Stimulated activated naive B cell treated with anti-CD40 and anti-IgM and Interleukin-4, amounts not matched to agents 10 μg/mL and 1 μg/mL and 100 μg/mL, for 72 hours (primary cell): ENCODE measurements around the gene ONECUT1.

Experiments used
- ATAC-seq, 2 donors: fragments of 150-1000 bp; cut with Tn5 transposase; replicated peaks; 2 replicates each; pipeline ENCODE4 v1.10.0; 2021; ENCODE audit warnings: moderate library complexity in 1 of 2
- DNase-seq: peaks from one replicate; pipeline ENCODE4 v3.0.0; 2021
- H3K27ac Mint-ChIP-seq: one replicate; pipeline ENCODE4 v1.8.0; 2022; ENCODE audit warnings: mild to moderate bottlenecking, mixed read lengths
- H3K27me3 Mint-ChIP-seq, 2 donors: one replicate each; pipeline ENCODE4 v1.8.0; 2022; ENCODE audit warnings: mixed read lengths in 2 of 2
- H3K36me3 Mint-ChIP-seq, 2 donors: one replicate each; pipeline ENCODE4 v1.8.0; 2022; ENCODE audit warnings: mixed read lengths in 2 of 2, mild to moderate bottlenecking in 1 of 2
- H3K4me1 Mint-ChIP-seq, 2 donors: one replicate each; pipeline ENCODE4 v1.8.0; 2022; ENCODE audit warnings: mixed read lengths in 2 of 2, mild to moderate bottlenecking in 1 of 2
- H3K4me3 Mint-ChIP-seq, 2 donors: one replicate each; pipeline ENCODE4 v1.8.0; 2022; ENCODE audit warnings: mild to moderate bottlenecking in 2 of 2, mixed read lengths in 2 of 2, moderate library complexity in 1 of 2
- H3K9me3 Mint-ChIP-seq, 2 donors: one replicate each; pipeline ENCODE4 v1.8.0; 2022; ENCODE audit warnings: mixed read lengths in 2 of 2, mild to moderate bottlenecking in 1 of 2

ONECUT1 gene

DNA sequence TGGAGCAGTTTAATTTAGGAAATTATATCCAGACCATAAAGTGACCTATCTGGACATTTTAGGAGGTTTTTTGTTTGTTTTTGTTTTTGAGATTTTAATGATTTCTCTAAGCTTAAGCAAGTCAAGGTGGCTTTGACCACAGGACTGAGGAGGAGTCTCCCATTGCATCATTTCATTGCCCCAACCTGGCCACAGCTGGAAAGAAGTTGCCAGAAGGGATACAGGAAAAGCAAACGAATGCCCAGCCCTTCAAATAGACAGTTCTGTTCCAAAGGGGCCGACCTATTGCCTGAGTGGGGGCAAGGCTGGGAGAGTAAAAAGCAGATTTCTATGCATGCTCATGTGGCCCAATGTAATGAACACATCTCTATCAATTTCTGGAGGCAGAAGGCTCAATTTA, 12.0 kb upstream of the ONECUT1 start:
- peaks cover 53 to 87% of the 10 kb centered on the region in 2 donors for H3K27me3 Mint-ChIP-seq

DNA sequence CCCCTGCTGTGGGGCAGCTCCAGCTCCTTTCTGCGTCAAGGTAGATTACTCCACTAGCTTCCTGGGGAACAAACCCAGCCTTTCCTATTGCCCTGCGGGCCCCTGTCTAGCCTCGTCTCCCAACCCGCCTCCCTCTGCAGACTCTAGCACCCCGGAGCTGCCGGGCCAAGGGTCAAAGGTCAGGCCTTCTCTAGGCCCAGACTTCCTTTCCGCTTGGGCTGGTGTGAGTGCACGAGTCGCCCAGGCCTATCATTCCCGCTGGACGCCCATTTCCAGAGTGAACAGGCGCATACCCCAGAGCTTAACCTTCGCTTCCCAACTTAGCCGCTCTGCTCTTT, 11.6 kb upstream of the ONECUT1 start:
- H3K36me3 Mint-ChIP-seq, result peaks cover 4 to 9% of the 10 kb centered on the region in 2 donors
- H3K4me3 Mint-ChIP-seq, result no peak overlapping the region
- H3K9me3 Mint-ChIP-seq, result peaks cover 7 to 8% of the 10 kb centered on the region in 2 donors
- peak overlapping the region; percentile 79 for H3K27ac Mint-ChIP-seq
- peaks cover 57 to 87% of the 10 kb centered on the region in 2 donors for H3K27me3 Mint-ChIP-seq
- DNase-seq (no peak), ATAC-seq (no peak)
- peaks cover 28 to 33% of the 10 kb centered on the region in 2 donors for H3K4me1 Mint-ChIP-seq

More for the DNA sequence above, 12.0 kb upstream of the ONECUT1 start:
- H3K27ac Mint-ChIP-seq, result peak overlapping the region; percentile 79
- DNase-seq (no peak), ATAC-seq (no peak)
- H3K4me1 Mint-ChIP-seq, result peaks cover 25 to 29% of the 10 kb centered on the region in 2 donors
- H3K9me3 Mint-ChIP-seq, result peaks cover 4 to 5% of the 10 kb centered on the region in 2 donors
- H3K36me3 Mint-ChIP-seq, result peaks cover 1 to 5% of the 10 kb centered on the region in 2 donors
- no peak overlapping the region for H3K4me3 Mint-ChIP-seq

DNA sequence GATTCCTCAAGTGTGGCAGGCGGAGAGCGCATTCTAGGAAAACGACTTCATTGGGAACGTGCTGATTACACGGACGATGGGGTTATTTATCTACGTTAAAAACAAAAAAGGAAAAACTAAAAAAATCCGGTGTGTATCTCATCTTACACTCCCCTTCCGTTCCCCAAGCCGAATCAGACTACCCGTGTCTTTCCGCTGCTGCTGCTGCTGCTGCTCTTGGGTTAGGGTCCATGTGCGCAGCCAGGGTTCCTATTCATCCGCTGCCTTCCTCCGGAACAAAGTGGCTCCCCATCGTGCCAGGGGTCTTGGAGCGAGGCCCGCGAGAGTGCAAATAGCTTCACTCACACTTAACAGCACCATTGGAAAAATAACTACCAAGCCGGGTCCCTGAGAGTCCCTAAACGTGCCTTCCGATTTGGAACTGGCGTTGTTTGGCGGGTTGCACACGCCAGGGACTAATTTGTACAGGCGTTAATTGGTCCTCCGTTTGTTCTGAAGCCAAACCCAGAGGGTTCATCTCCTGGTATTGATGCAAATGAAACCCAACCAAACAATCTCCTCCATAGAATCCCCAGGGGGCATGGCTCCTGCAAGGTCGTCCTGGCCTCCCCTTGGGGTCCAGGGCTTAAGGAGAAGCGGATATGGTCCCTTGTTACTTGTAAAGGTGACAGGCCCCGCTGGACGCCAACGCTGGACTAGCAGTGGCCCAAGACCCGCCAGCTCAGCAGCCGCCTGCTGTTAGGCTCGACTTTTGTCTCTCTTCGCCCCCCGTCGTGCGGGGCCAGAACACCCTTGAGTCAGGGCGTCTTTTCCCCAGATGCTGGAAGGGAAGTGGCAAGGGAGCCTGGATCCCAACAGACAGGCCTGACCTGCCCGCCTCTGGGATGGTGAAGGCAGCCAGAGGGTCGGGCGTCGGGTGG, 11.0 kb upstream of the ONECUT1 start:
- Mint-ChIP-seq H3K27me3 (peaks cover 63 to 87% of the 10 kb centered on the region in 2 donors), H3K4me3 (peak overlapping the region in 1 of 2 donors; percentile 25), H3K9me3 (peaks cover 7 to 8% of the 10 kb centered on the region in 2 donors), H3K27ac (peak overlapping the region; percentile 89), H3K4me1 (peaks cover 28 to 35% of the 10 kb centered on the region in 2 donors), H3K36me3 (peaks cover 5 to 9% of the 10 kb centered on the region in 2 donors)
- ATAC-seq, result no peak
- DNase-seq, result no peak

DNA sequence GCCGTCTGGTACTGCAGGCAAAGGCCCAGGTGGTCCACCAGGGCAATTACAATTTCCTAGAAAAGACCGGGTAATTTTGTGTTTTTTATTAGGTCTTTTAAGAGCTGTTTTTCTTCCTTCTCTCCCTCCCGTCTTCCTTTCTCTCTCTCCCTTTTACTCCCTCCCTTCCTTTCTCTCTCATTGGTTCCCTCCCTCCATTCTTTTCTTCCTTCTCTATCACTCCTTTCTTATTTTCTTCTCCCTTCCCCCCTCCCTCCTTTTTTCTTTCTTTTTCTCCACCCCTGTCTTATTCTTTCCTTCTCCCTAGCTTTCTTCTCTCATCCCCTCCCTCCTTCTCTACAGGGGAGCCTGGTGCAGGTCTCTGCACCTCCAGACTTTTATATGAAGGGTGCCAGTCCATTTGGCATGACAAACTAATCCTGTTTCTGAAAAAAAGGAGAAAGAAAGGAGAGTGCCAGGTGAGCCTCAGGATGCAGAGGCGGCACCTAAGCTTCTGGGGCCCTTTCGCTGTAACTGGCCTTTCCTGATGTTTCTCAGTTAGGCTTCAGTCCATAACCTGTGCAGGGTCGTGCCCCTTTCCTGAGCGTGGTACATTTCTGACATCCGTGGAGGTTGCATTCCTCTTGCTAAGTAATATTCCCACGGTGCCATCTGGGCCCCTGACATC, 9.1 kb upstream of the ONECUT1 start:
- peaks cover 10 to 11% of the 10 kb centered on the region in 2 donors for H3K9me3 Mint-ChIP-seq

DNA sequence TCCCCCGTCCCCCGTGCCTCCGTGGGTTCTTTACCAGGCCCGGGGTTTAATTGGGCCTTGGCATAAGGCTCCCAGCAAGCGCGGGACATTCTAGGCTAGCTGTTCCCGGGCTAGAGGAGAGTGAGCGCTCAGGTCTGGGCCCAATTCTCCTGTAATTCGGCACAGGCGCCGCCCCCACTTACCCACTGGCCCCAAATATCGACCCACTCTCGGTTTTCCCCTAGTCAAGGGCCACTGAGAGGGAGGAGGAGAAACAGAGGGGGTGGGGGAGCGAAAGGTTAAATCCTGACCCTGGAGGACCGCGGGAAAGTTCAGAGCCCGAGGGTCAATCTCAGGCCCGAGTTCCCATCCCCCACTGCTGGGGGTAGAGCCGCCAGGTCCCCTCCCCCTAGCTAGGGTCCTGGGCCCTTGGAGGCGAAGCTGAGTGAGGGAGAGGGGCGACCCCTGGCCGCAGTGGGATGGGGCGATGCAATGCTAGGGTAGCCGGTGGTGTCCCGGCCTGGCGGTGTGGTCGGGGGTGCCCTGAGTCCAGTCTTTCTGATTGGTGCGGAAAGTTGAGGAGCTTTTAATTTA, 8.5 kb upstream of the ONECUT1 start:
- peaks cover 27 to 36% of the 10 kb centered on the region in 2 donors for H3K4me1 Mint-ChIP-seq
- peaks cover 9 to 17% of the 10 kb centered on the region in 2 donors for H3K36me3 Mint-ChIP-seq
- peaks cover 10 to 12% of the 10 kb centered on the region in 2 donors for H3K9me3 Mint-ChIP-seq

More for the DNA sequence above, 9.1 kb upstream of the ONECUT1 start:
- peaks cover 9 to 17% of the 10 kb centered on the region in 2 donors for H3K36me3 Mint-ChIP-seq
- DNase-seq (no peak), ATAC-seq (no peak)
- H3K27ac Mint-ChIP-seq, result no peak overlapping the region
- peak overlapping the region in 1 of 2 donors; percentile 1 for H3K4me3 Mint-ChIP-seq
- H3K27me3 Mint-ChIP-seq, result peaks cover 73 to 93% of the 10 kb centered on the region in 2 donors
- H3K4me1 Mint-ChIP-seq, result peaks cover 30 to 37% of the 10 kb centered on the region in 2 donors

DNA sequence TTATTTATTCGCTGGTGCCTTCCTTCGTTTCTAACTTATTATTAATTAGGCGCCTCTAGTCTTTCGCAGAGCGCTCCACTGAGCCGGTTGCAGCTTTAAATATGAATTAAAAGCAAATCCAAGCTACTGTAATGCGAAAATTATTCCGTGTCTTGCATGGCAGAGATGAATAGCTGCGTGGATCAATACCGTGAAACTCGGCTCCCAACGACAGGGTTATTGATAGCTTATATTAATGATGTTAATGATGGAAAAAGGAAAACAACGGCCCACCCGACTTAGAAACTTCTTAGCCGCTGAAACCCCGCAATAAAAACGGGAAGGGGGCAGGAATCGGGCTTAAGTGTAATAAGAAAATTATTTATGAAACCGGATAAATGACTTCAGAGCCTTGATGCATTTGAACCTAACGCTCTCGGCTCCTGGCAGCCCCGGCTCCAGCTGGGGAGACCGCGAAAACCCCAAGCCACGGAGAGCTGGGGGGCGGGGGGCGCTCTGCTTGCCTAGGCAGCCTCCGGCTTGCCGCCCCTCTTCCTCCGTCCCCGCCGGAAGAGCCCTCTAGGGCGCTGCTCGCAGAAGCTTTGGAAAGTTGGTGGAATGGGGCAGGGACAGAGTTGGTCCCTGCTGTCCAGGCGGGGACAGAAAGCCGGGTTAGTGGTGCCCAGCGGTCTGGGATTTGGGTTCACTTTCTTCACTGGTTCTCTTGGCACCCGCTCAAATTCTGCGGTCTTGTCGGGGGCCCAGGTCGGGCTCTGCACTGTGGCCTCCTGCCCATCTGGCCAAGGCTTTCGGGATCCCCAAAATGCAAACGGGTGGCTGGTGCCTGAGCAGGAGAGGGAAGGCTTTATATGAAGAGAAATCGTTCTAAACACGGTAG, 7.7 kb upstream of the ONECUT1 start:
- Mint-ChIP-seq H3K4me3 (peak overlapping the region in 1 of 2 donors; percentile 32), H3K27ac (peak overlapping the region; percentile 42), H3K4me1 (peaks cover 21 to 30% of the 10 kb centered on the region in 2 donors), H3K36me3 (peaks cover 9 to 17% of the 10 kb centered on the region in 2 donors), H3K27me3 (peaks cover 74 to 96% of the 10 kb centered on the region in 2 donors), H3K9me3 (peaks cover 10 to 15% of the 10 kb centered on the region in 2 donors)
- DNase-seq, result no peak
- ATAC-seq, result no peak

More for the DNA sequence above, 8.5 kb upstream of the ONECUT1 start:
- no peak for DNase-seq
- no peak for ATAC-seq
- Mint-ChIP-seq H3K4me3 (no peak overlapping the region), H3K27me3 (peaks cover 75 to 96% of the 10 kb centered on the region in 2 donors), H3K27ac (peak overlapping the region; percentile 42)

DNA sequence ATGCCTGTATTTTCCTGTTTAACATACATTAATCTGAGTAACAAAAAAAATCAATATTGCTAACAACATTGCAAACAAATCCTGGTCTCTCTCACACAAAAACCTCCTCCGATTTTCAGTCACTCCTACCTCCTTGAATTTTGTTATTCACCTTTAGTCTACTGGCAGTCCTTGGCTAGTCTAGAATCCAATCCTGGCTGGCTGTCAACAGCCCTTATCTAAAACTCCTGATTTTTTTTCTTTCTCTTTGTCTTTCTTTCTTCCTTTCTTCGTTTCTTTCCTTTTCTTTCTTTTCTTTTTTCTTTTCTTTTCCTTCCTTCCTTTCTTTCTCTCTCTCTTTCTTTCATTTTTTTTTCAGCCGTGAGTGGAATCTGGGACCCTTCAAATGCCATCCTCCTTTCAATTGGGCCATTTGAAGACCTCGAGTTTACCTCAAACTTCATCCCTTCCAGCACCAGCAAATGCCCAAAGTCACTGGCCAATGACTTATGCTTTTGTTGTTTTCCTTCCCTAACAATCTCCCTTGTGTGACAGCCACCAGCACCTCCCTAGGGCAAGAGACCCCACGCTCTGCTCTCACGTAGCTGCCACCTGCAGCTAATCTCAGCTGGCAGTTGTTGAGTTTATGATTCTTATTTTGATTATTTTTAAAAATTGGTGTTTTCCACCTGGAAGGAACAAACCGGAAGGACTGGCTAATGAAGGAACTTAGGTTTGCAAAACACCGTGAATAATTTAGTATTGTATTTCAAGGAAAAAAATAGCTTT, 6.8 kb upstream of the ONECUT1 start:
- Mint-ChIP-seq H3K27ac (peak overlapping the region; percentile 1), H3K27me3 (peaks cover 74 to 96% of the 10 kb centered on the region in 2 donors), H3K4me3 (peak overlapping the region in 1 of 2 donors; percentile 9), H3K9me3 (peaks cover 10 to 14% of the 10 kb centered on the region in 2 donors), H3K4me1 (peaks cover 21 to 30% of the 10 kb centered on the region in 2 donors), H3K36me3 (peaks cover 9 to 17% of the 10 kb centered on the region in 2 donors)
- no peak for DNase-seq
- ATAC-seq, result no peak

DNA sequence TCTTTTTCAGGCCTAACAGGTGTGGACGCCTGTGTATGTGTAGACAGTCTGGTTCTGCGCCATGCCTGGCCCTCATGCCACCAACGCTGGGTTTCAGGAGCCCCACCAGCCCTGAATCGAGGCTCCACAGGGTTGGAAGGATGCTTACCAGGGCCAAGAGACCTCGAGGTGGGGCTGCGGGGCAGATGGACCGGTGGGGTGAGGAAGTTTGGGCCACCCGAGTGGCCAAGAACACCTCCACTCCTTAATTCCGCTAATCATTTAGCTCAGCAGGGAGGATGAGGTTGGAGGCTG, 6.0 kb upstream of the ONECUT1 start:
- peak overlapping the region; percentile 90 for H3K27ac Mint-ChIP-seq
- no peak for DNase-seq
- H3K36me3 Mint-ChIP-seq, result peaks cover 9 to 17% of the 10 kb centered on the region in 2 donors
- peaks cover 20 to 32% of the 10 kb centered on the region in 2 donors for H3K4me1 Mint-ChIP-seq
- no peak overlapping the region for H3K4me3 Mint-ChIP-seq
- peaks cover 70 to 96% of the 10 kb centered on the region in 2 donors for H3K27me3 Mint-ChIP-seq
- H3K9me3 Mint-ChIP-seq, result peaks cover 10 to 11% of the 10 kb centered on the region in 2 donors
- no peak for ATAC-seq

DNA sequence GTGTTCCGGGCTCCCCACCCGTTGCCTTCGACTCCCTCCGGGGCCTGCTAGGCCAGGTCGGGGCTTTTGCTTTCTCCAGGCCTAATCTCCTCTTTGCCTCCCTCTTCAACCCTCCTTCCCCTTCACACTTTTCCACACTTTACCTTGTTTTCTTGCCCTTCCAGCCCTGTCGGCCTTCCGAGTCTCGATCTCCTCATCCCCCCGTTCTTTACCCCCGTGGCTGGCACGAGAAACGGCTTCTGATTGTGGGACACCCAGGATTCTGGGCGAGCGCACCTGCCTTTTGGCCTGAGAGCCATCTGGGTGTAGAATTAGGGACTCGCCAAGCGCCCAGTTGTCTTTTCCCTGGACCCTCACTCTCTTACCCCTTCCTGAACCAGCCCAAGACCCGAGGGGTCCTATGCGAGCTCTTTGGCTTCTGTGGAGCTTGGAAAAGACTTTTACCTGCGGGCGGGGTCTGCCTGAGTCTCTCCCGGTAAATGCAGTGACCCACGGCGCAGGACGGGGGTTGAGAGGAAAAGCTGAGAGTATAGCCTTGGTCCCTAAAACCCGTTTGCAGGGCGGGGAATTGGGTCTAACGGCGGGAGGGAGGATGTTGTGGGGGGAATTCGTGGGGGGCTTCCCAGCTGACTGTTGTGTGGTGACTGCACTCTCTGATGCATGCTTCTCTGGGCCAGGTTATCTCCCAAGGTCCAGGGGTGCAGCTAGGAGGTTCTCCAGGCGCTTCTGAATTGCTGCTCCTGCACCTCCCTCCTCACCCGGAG, 5.5 kb upstream of the ONECUT1 start:
- H3K27ac Mint-ChIP-seq, result peak overlapping the region; percentile 90

DNA sequence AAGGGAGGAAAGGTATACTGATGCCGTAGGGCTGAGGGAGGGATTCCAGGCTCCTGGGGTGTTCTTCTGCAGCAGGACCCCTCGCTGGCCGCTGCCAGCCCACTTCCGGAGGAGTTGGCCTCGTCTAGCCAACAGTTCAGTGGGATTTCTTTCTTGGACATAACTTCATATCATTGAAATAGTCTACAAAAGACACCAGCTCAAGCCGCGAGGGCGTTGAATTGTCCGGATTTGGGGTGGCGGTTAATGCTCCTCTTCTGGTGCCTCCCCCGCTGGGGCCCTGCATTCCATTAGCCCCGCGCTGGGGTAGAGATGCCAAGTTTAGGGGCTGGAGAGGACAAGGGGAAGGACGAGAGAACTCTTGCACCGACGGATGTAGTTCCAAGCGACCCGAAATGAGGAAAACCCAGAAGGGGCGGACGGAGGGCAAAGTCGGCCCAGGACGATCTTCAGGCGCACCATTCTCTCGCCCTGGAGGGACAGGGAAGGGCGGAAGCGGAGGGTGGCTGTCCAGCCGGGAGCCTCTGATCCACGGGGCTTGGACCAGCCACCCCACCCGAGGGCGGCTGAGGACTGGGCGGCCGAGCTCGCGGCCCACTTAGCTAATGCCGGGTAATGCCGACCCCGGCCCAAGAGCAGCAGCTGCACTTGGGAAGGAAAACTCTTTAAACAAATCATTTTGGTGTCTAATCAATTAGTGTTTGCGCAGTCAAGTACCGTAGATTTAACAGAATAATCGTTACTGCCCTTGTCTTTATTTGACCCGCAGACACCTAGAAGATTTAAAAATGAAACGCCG, 4.7 kb upstream of the ONECUT1 start:
- Mint-ChIP-seq H3K27me3 (peaks cover 61 to 95% of the 10 kb centered on the region in 2 donors), H3K4me3 (no peak overlapping the region), H3K9me3 (peaks cover 6 to 11% of the 10 kb centered on the region in 2 donors), H3K36me3 (peaks cover 8 to 12% of the 10 kb centered on the region in 2 donors), H3K27ac (peak overlapping the region; percentile 90), H3K4me1 (peaks cover 18 to 41% of the 10 kb centered on the region in 2 donors)
- DNase-seq (no peak), ATAC-seq (no peak)

More for the DNA sequence above, 5.5 kb upstream of the ONECUT1 start:
- Mint-ChIP-seq H3K27me3 (peaks cover 65 to 96% of the 10 kb centered on the region in 2 donors), H3K4me1 (peaks cover 18 to 37% of the 10 kb centered on the region in 2 donors), H3K36me3 (peaks cover 8 to 12% of the 10 kb centered on the region in 2 donors), H3K9me3 (peaks cover 6 to 11% of the 10 kb centered on the region in 2 donors), H3K4me3 (peak overlapping the region; percentile 14 to 76)
- DNase-seq (no peak), ATAC-seq (no peak)

DNA sequence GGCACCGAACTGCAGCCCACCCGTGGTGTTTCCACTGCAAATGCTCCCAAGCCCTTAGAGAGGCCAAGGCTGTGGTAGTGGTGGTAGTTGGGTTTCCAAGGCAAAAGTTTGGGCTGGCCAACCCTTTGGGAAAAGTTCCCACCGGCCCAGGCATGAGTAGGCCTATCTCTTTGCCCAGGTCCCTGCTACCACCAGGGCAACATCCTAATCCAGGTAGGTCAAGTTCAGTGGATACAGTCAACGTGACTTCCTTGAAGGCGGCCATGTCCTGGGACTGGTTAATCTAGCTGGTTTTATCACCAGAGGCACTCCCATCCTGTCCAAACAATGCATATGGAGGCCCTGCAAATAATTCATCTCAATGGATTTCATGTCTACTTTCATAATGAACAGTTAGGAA, 1.6 kb upstream of the ONECUT1 start:
- no peak for DNase-seq
- Mint-ChIP-seq H3K9me3 (peaks cover 3 to 9% of the 10 kb centered on the region in 2 donors), H3K27ac (no peak overlapping the region), H3K36me3 (peaks cover 9 to 10% of the 10 kb centered on the region in 2 donors), H3K4me3 (no peak overlapping the region), H3K4me1 (peaks cover 28 to 56% of the 10 kb centered on the region in 2 donors), H3K27me3 (peaks cover 72 to 98% of the 10 kb centered on the region in 2 donors)
- ATAC-seq, result no peak
